ENCODE data around the gene POLR3K.
"Not testable (repeated sequence)": the region's sequence is repeated elsewhere in the genome, so short reads cannot be mapped to it uniquely, and the experiment has no call there.

Gene POLR3K

DNA sequence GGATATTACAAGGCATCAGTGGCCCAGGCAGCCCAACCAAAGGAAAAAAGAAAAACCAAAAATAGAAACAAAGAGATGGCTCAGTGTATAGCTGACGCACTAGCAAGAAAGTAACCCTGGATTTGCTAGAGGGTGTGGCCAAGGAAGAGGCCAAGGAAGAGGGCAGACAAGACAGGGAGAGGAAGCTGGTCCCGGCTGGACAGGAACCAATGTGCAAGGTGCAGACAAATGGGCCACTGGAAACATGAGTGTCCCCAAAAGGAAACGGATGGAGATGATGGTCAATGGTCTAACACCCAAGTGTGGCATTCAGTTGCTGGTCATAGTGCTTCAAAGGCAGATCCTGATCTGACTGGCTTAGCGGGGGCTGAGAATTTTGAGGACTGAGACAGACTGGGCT is 10.7 kb downstream of the POLR3K start:
- DNase-seq (ENCODE audit: low spot score): no peak

DNA sequence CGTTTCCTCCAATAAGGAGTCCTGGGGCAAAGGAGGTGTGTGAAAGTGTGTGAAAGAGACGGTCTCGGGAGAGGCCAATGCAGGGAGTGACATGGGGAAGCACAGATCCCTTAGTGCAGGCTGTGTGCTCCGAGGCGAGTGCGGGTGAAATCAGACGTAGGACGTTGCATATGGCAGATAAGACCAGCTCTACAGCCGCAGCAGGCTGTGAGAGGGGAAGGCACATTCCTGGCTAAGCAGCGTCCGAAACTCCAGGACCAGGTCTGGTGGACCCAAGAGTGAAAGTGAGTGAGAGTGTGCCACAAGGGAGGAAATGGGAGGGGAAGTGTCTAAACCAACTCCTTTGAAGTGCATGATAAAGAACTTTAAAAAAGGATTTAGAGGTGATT is 11.3 kb downstream of the POLR3K start:
- no peak for DNase-seq (ENCODE audit: low spot score)

DNA sequence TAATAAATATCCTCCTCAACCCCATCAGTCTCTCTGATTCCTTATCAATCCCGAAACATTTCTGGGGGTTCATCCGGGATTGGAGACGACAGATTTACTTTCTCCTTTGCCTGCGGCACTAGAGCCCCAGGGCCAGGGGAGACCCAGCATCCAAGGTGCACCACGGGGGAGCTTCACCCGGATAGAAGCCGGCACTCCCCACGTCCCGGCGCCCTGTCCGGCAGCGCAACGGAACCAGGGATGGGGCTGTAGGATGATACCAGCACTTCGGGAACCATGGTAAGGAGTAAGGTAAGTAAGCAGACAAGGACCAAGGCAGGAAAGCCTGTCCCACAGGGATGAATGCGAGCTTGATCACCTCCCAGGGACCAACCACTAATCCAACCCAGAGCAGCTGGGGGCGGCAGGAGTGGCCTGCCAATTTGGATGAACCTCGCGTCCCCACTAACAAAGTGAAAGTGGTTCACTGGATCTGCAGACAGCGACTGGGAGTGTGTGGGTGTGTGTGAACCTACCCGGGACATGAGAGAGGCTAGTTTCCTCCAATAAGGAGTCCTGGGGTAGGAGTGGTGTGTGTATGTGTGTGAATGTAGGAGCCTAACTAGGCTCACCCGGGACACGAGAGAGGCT is 11.9 kb downstream of the POLR3K start:
- no peak for DNase-seq (ENCODE audit: low spot score)

DNA sequence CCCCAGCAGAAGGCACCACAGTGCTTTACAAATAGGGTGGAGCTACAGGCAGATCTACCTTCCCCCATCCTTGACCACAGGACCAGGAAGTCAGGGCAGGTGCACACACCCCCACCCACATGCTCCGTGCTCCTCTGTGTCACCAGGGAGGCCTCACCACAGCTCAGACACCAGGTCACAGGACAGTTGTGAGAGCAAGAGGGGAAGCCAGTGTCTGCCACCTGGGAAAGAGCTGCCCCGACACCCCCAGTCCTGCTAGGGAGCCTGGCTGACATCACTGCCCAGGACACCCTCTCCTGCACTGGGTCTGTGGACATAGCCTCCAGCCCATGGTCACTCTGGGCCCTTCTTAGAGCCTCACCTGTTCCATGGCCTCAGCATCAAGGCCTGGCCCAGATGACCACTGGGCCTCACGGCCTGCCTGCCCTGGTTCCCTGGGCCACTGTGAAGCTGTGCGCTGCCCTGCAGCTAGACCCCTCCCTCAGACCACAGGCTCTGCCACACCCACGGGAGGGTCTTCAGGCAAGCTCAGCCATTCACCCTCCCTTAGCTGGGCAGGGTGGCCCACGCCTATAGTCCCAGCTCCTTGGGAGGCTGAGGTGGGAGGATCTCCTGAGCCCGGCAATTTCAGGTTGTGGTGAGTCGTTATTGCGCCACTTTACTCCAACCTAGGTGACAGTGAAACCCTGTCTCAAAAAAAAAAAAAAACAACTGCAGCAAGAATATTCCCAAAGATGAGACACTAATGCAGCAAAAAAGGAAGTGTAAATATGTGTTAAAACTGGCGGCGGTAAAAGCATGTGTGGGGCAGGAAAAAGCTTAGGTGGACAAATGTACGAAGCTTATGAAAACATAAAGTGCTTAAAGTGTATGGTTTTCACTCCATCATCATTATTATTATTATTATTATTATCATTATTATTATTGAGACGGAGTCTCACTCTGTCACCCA is 14.2 kb downstream of the POLR3K start:
- DNase-seq (ENCODE audit: low spot score): no peak

DNA sequence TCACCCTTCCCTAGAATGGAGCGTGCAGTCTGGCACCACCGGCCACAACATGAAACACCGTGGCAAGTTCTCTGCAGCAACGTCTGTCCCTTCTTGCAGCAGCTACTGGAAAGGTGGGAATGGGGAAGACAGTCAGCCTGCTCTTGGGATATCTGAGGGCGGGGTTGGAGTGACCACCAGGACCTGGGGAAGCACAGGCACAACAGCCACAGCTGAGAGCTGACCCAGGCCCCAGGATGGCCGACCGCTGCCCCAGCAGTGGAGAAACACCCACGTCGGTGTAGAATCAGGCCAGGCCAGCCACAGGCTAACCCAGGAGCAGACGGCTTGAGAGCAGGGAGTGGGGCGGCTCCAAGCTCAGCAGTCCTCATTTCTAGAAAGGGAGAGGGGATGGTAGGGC is 15.2 kb downstream of the POLR3K start:
- not testable (repeated sequence) for DNase-seq (ENCODE audit: low spot score)

DNA sequence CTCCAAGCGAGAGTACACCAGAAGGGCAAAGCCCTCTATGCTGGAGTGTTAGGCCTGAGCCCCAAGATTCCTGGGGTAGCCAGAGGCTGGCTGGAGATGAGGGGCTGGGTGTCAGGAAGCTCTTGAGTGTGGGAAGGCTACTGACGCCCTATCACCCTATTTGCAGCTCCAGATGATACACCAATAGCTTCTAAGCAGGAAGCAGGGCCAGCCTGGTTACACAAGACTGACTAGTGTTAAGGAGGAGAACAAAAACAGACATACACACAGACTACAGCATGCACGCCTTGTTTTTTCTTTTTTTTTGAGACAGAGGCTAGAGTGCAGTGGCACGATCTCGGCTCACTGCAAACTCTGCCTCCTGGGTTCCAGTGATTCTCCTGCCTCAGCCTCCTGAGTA is 15.9 kb downstream of the POLR3K start:
- no peak for DNase-seq (ENCODE audit: low spot score)

DNA sequence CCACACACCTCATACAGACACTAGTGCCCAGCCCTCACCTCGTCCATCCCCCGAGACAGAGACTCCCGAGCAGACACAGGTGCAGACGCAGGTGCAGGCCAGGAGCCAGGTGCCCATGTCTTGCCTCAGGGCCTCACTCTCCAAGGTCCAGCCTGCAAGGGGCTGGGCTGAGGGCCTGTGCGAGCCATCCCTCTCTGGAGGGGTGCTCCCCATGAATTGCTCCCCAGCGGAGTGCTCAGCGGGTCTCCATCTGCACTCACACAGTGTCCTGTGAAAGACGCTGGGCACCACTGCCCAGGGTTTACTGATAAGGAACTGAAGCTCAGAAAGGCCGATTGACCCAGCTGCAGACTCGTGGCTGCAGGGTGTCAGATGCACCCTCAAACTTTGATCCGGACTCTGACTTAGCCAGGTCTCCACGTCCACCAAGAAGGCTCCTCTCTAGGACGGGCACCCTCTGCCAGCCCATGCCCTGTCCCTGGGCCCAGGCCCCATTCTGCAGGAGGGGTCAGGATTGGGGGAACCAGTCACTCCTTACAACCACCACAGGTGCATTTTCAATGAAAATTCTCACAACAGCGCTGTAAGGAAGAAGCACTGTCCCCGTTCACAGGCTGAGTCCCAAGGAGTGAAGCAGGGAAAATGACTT is 16.9 kb downstream of the POLR3K start:
- no peak for DNase-seq (ENCODE audit: low spot score)

DNA sequence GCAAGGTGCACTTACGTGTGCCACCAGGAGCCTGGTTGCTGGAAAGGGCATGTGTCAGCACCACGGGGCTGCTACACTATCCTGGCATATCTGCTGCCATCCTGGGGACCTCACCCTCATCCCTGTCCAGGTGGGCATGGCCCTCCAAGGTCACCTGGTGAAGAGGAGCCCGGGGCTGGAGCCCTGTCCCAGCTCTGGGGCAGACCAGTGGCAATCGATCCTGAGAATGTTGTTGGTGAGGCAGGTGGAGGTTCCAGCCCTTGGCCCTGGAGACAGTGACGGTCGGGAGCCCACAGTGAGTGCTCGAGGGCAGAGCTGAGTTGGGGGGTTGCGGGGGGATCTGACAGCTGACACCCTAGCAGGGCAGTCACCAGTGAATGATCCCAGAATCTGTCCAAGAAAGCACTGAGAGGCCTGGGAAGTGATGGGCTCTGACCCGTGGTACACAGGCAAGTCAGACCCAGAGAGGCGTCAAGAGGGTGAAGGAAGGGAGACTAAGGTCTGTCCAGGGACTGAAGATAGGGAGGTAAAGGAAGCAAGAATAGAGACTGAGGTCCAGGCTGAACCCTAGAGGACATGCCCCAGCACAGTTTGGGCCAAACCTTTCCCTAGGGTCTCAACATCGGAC is 17.6 kb downstream of the POLR3K start:
- DNase-seq (ENCODE audit: low spot score): no peak

DNA sequence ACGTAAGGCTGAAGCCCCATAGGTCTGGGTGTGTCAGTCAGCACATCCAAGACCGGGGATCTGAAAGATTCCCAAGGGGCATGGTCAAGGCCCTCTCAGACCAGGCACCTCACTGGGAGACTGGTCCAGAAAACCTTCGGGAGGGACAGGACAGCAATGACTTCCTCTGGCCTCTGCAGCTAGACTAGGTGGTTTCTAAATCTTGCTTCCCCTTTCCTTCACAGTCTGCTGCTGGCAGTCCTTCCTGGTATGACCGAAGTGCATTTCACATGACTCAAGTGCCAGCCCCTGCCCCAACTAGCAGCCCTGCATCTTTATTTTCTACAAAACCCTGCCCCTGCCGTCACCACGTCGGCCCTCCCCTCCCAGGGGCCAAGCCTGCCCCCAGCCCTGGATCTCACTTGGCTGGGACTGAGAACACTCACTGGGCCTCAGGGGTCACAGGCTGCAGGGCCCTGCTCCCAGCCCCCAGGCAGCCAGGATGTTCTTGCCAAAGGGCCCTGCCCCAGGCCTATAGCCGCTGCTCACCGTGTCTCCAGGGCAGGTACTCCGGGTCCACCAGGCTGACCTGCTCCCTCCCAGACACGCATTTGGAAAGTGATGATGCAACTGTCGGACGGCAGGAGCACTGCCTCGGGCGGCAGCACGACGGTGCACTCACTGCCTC is 18.3 kb downstream of the POLR3K start:
- no peak for DNase-seq (ENCODE audit: low spot score)

DNA sequence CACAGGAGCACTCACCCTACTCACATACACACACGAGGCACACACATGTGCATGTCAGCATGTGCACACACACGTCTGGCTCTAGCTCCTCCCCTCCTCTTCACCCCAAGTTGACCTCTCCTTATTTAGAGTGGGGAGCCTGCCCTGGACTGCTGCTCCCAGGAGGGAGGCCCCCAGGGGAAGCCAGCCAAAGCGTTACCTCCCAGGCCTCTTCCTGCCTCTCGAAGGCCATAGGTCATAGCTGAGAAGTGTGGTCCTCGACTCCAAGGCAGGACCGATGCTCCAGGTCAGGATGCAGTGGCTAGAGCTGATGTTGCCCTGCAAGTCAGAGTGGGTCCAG is 18.8 kb downstream of the POLR3K start:
- DNase-seq (ENCODE audit: low spot score): no peak

DNA sequence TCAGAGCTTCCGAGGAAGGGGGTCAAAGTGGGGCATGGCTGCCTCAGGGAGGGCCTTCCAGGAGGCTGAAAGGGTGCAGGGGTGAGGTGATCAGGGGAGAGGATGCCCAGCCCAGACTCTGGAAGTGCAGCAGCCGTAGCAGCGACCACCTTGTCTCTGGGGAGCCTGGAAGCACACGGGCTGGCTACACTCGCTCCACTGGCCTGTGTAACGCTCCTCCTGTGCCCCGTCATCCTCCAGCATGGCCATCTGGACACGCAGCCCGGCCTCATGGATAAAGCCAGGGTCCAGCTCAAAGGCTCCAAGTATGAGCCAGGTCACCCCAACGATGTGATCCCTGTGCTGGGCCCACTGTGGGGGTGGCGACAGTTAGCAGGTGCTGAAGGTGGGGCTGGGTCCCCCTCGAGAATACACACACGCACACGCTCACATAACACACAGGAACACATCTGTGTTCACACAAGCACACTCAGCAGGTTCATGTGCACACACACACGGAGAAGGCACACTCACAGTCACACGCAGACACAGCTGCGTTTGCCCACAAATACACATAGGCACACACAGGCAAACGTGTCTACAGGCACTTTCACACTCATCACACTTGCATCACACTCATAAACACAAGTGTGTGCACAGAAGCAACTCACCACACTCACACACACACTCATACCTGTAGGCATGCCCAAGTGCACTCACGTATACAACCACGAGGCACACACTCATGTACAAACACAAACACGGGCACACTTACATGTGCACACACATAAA is 19.3 kb downstream of the POLR3K start:
- no peak for DNase-seq (ENCODE audit: low spot score)

DNA sequence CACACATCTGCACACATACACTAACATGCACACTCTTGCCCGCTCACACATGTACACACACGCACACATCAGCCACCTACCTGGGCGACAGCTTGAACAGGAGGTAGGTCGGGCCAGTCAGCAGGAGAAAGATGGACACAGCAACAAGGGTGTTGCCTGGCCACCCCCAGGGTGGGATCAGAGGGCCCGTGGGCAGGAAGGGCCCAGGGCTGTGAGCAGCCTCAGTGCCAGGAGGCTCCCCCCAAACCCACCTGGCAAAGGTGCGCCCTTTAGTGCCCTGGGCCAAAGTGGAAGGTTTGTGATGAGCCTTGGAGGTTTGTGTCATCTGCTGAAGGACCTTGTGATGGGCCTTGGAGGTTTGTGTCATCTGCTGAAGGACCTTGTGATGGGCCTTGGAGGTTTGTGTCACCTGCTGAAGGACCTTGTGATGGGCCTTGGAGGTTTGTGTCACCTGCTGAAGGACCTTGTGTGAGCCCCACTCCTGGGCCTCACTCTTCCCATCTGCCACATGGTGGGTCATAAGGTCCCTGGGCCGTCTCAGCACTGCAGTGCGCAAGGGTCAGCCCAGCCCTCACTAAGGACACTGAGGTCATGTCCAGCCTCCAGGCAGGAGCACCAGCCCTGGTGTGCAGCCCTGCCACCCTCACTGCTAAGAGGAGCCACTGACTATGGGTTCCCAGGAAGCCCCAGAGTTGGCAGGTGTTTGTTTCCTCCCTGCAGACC is 20.1 kb downstream of the POLR3K start:
- not testable (repeated sequence) for DNase-seq (ENCODE audit: low spot score)

DNA sequence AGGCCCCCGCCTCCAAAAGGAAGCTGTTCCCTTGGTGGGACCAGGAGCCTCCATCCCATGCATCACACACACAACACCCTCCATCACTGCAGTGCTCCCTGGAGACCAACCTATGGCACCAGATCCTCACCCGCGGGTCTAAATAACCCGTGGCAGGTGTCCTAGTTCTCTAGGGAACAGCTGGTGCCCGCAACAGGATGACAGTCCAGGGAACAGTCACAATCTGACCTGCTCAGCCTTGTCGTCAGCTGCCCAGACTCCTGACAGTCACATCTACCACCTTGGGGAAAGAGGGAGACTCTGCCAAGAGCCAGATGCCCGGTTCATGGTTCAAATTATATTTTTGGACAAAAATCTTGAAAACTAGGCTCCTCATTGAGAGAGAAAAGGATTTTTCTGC is 22.8 kb downstream of the POLR3K start:
- not testable (repeated sequence) for DNase-seq (ENCODE audit: low spot score)

DNA sequence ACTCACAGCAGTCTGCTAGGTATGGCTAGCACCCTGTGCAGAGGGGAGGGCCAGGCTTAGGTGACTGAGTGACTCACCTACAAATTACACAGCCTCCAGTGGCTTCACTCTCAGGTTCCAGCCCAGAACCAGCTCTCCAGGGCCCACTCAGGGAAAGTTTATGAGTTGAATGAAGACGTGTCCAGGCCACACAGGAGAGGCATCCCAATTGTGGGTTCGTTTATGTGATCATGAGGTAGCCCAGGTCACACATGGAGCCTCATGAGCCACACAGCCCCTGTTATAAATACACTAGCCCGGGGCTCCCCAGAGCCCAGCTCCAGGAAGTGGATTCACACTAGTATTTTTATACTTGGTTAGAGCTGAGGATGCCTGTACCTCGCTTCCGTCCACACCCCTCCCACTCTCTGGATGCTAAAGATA is 27.5 kb downstream of the POLR3K start:
- DNase-seq (ENCODE audit: low spot score): not testable (repeated sequence)

DNA sequence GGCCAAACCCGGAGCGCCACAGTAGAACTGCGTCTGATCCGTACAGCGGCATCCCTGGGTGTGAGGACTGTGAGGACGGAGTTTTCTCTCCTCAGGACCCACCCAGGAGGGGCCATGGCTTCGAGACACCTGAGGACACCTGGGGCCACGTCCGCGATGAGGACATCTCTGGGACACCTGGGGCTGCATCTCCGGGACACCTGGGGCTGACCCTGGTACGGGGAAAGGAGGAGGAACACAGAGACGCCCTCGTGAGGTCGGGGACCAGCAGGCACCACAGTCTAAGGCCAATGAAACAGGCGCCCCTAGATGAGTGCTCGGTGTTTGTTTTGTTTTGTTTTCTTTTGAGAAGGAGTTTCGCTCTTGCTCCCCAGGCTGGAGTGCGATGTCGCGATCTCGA is 29.3 kb downstream of the POLR3K start:
- not testable (repeated sequence) for DNase-seq (ENCODE audit: low spot score)

DNA sequence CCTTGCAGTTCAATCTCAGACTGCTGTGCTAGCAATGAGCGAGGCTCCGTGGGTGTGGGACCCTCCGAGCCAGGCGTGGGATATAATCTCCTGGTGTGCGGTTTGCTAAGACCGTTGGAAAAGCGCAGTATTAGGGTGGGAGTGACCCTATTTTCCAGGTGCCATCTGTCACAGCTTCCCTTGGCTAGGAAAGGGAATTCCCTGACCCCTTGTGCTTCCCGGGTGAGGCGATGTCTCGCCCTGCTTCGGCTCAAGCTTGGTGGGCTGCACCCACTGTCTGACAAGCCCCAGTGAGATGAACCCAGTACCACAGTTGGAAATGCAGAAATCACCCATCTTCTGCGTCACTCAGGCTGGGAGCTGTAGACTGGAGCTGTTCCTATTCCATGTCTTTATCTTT is 32.5 kb downstream of the POLR3K start:
- not testable (repeated sequence) for DNase-seq (ENCODE audit: low spot score)

DNA sequence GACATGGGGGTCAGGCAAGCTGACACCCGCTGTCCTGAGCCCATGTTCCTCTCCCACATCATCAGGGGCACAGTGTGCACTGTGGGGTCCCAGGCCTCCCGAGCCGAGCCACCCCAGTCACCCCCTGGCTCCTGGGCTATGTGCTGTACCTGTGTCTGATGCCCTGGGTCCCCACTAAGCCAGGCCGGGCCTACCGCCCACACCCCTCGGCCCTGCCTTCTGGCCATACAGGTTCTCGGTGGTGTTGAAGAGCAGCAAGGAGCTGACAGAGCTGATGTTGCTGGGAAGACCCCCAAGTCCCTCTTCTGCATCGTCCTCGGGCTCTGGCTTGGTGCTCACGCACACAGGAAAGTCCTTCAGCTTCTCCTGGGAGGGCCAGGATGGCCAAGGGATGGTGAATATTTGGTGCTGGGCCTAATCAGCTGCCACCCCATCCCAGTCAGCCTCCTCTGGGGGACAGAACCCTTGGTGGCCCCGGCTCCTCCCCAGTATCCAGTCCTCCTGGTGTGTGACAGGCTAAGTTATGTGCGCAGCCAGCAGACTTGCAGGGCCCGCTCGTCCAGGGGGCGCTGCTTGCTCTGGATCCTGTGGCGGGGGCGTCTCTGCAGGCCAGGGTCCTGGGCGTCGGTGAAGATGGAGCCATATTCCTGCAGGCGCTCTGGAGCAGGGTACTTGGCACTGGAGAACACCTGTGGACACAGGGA is 36.2 kb downstream of the POLR3K start:
- not testable (repeated sequence) for DNase-seq (ENCODE audit: low spot score)

DNA sequence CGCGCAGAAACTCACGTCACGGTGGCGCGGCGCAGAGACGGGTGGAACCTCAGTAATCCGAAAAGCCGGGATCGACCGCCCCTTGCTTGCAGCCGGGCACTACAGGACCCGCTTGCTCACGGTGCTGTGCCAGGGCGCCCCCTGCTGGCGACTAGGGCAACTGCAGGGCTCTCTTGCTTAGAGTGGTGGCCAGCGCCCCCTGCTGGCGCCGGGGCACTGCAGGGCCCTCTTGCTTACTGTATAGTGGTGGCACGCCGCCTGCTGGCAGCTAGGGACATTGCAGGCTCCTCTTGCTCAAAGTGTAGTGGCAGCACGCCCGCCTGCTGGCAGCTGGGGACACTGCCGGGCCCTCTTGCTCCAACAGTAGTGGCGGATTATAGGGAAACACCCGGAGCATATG is 42.6 kb downstream of the POLR3K start:
- not testable (repeated sequence) for DNase-seq (ENCODE audit: low spot score)

DNA sequence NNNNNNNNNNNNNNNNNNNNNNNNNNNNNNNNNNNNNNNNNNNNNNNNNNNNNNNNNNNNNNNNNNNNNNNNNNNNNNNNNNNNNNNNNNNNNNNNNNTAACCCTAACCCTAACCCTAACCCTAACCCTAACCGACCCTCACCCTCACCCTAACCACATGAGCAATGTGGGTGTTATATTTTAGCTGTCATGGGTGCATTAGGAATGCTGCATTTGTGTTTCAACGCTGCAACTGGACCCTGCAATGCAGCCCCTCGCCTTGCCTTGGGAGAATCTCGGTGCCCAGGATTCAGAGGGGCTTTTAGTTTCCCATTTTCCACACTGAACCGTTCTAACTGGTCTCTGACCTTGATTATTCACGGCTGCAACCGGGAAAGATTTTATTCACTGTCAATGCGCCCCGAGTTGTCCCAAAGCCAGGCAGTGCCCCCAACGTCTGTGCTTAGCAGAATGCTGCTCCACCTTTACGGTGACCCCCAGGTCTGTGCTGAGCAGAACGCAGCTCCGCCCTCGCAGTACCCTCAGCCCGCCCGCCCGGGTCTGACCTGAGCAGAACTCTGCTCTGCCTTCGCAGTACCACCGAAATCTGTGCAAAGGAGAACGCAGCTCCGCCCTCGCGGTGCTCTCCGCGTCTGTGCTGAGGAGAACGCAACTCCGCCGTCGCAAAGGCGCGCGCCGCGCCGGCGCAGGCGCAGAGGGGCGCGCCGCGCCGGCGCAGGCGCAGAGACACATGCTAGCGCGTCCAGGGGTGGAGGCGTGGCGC is 43.3 kb downstream of the POLR3K start:
- no peak for DNase-seq (ENCODE audit: low spot score)

Measured in putamen (tissue), 1 donor.